HepG2 (cell line): Measurements from ENCODE around the gene SYT15B. TPM values are rescaled to one million over a fixed set of nuclear protein-coding genes. Genes with fewer than 3 reads are reported as not detected.
"Not testable (repeated sequence)": the region's sequence is repeated elsewhere in the genome, so short reads cannot be mapped to it uniquely, and the experiment has no call there.

Experiments used
- ATAC-seq: fragments of 200-7000 bp; cut with Tn5 transposase; 3 replicates; pipeline ENCODE4 v1.9.1; 2020; ENCODE audit warnings: mild to moderate bottlenecking, moderate library complexity
- BruUV-seq: library from RNA; stranded (reverse); fragments of 400-500 nt; replicated peaks from 2 replicates; lab custom pipeline; 2021; lab: Mats Ljungman, UMichigan
- CTCF ChIA-PET: fragments of 300-600 bp; formaldehyde crosslinking; extraction: SDS; loops from one replicate; lab custom pipeline; 2021; ENCODE audit warnings: low total read pairs, inconsistent platforms, low intra/inter-chr PET ratio; lab: Yijun Ruan, JAX
- POLR2A ChIA-PET: fragments of 350-600 bp; sonication (Branson Sonifier 250); formaldehyde crosslinking; loops from one replicate; lab custom pipeline; 2020; ENCODE audit warnings: antibody characterized with exemption, inconsistent platforms; lab: Yijun Ruan, JAX
- DNase-seq: peaks from one replicate; pipeline ENCODE4 v3.0.0-alpha.2; 2015; ENCODE audit warnings: low spot score
- FAIRE-seq: peaks from 3 replicates; lab custom pipeline; 2011; peaks lifted over from hg19 to GRCh38; lab: Jason Lieb, UNC
- H2AFZ ChIP-seq: one replicate; pipeline ENCODE4 v1.6.1; 2011; ENCODE audit warnings: low read length, inconsistent platforms
- H3K27ac ChIP-seq: fragments of 300-600 bp; 3 replicates; pipeline ENCODE4 v1.8.0; 2011; ENCODE audit warnings: mixed run types, mild to moderate bottlenecking, mixed read lengths, low read length, inconsistent platforms; ENCODE audit not compliant: insufficient read depth; ENCODE audit errors: extremely low read length
- H3K27me3 ChIP-seq, 2 experiments: fragments of 200-600 bp in 1 of 2; 2 replicates in 1 of 2; 3 replicates in 1 of 2; pipeline versions ENCODE4 v1.6.0 to v1.8.0; 2011; ENCODE audit warnings: low read length in 2 of 2, mild to moderate bottlenecking in 2 of 2, moderate library complexity in 2 of 2, inconsistent platforms in 1 of 2; ENCODE audit not compliant: insufficient read depth in 2 of 2, control insufficient read depth in 1 of 2
- H3K36me3 ChIP-seq, 2 experiments: fragments of 200-600 bp in 1 of 2; replicated peaks in 1 of 2; 2 replicates in 1 of 2; 3 replicates in 1 of 2; pipeline versions ENCODE4 v1.5.1 to v1.8.0; 2011; ENCODE audit warnings: low read length in 2 of 2, inconsistent platforms in 1 of 2; ENCODE audit not compliant: insufficient read depth in 2 of 2, control insufficient read depth in 1 of 2
- H3K4me1 ChIP-seq: 2 replicates; pipeline ENCODE4 v1.5.1; 2012; ENCODE audit warnings: low read length, inconsistent platforms; ENCODE audit not compliant: insufficient read depth
- H3K4me2 ChIP-seq: 2 replicates; pipeline ENCODE4 v1.6.0; 2011; ENCODE audit warnings: low read depth, low read length, inconsistent platforms
- H3K4me3 ChIP-seq, 3 experiments: fragments of 200-600 bp in 1 of 3; sonication (generic), shearing (Covaris generic) in 1 of 3; replicated peaks in 1 of 3; 2 replicates each; pipeline ENCODE4 v1.5.1; 2011 to 2016; ENCODE audit warnings: low read length in 3 of 3, inconsistent platforms in 2 of 3, low read depth in 2 of 3, mild to moderate bottlenecking in 2 of 3, control low read depth in 1 of 3, mixed read lengths in 1 of 3; ENCODE audit not compliant: insufficient read depth in 1 of 3
- H3K79me2 ChIP-seq: one replicate; pipeline ENCODE4 v1.6.1; 2011; ENCODE audit warnings: low read length, inconsistent platforms; ENCODE audit not compliant: insufficient read depth
- H3K9ac ChIP-seq: 2 replicates; pipeline ENCODE4 v1.6.0; 2011; ENCODE audit warnings: mild to moderate bottlenecking, low read depth, low read length, inconsistent platforms; ENCODE audit not compliant: insufficient read depth
- H3K9me3 ChIP-seq: 2 replicates; pipeline ENCODE4 v1.5.1; 2012; ENCODE audit warnings: mild to moderate bottlenecking, low read length
- H4K20me1 ChIP-seq: 2 replicates; pipeline ENCODE4 v1.6.0; 2011; ENCODE audit warnings: inconsistent platforms, mild to moderate bottlenecking, low read length, moderate library complexity; ENCODE audit not compliant: insufficient read depth
- KDM2A ChIP-seq: sonication (generic); formaldehyde crosslinking; IDR thresholded peaks from 2 replicates; pipeline ENCODE4 v1.4.0; 2020; ENCODE audit warnings: low read depth, missing genetic modification reagents, borderline replicate concordance
- WGBS: methylation state at CpG from one replicate; pipeline ENCODE4 v1.1.6; 2017; ENCODE audit warnings: low lambda C conversion rate; 5-methylcytosine and 5-hydroxymethylcytosine counted together
- in situ Hi-C: cut with HindIII; loops from 2 replicates; pipeline ENCODE4 v1.10.0; 2017; ENCODE audit warnings: low pct_unique_long_range_greater_than_20kb; ENCODE audit not compliant: extremely low pct_ligation_motif_present
- intact Hi-C: fragments of 100-400 bp; cut with micrococcal nuclease; formaldehyde crosslinking; loops from one replicate; pipeline ENCODE4 v1.10.0; 2022; ENCODE audit not compliant: unreplicated experiment
- polyA plus RNA-seq, 8 experiments: library from polyadenylated mRNA; depleted of rRNA in 3 of 8; stranded (reverse) in 7 of 8; unstranded in 1 of 8; fragments of >200 nt; fragmentation: Illumina TruSeq in 4 of 8; extraction: Trizol in 4 of 8; gene quantifications; 2 replicates each; pipeline versions ENCODE4 v1.2.1 to v1.2.3, GENCODE V29; 2011 to 2016; ENCODE audit warnings: low read depth in 4 of 8, missing spikeins in 1 of 8, mixed read lengths in 1 of 8; ENCODE audit not compliant: insufficient read depth in 1 of 8
- total RNA-seq, 5 experiments: library from RNA; depleted of rRNA; stranded (reverse); fragments of >200 nt; fragmentation: Illumina TruSeq; extraction: Trizol; gene quantifications; 2 replicates each; pipeline ENCODE4 v1.2.3, GENCODE V29; 2016; ENCODE audit warnings: low read depth in 1 of 5

SYT15B gene
- total and polyA plus RNA-seq, 2 of the 13 experiments (the other 11 are each of a cell fraction or from before 2014, with no cell fraction given), result not detected

- WGBS, result no CpG with 5 or more reads among the region's 80 CpGs
- H3K4me1 ChIP-seq, intact Hi-C loops, in situ Hi-C loops, H3K9ac ChIP-seq, H3K27ac ChIP-seq, FAIRE-seq, CTCF ChIA-PET, BruUV-seq, DNase-seq, H3K4me2 ChIP-seq, H3K79me2 ChIP-seq, H2AFZ ChIP-seq, H4K20me1 ChIP-seq, H3K4me3 ChIP-seq, H3K9me3 ChIP-seq, H3K36me3 ChIP-seq, H3K27me3 ChIP-seq, POLR2A ChIA-PET: not testable (repeated sequence)
- ATAC-seq, result peak; percentile 63
- peak; percentile 30; the same call in 1 of the 2 replicates for TF ChIP-seq KDM2A
Observed at GRCh38 chr10:47762674-47763553, 478 bp downstream of the SYT15B start.

GRCh38 chr10:47758855-47759254 is 4.5 kb downstream of the SYT15B start:
- ATAC-seq, H3K27ac ChIP-seq, H4K20me1 ChIP-seq, CTCF ChIA-PET, H3K4me2 ChIP-seq, H2AFZ ChIP-seq, H3K4me1 ChIP-seq, intact Hi-C loops, DNase-seq, BruUV-seq, H3K36me3 ChIP-seq, H3K79me2 ChIP-seq, H3K9ac ChIP-seq, FAIRE-seq, H3K4me3 ChIP-seq, in situ Hi-C loops, H3K27me3 ChIP-seq, POLR2A ChIA-PET, H3K9me3 ChIP-seq: not testable (repeated sequence)
- WGBS, result no CpG with 5 or more reads among the region's 11 CpGs

GRCh38 chr10:47756169-47756568 is 7.2 kb downstream of the SYT15B start:
- H3K9me3 ChIP-seq, BruUV-seq, FAIRE-seq: not testable (repeated sequence)

GRCh38 chr10:47753871-47754270 is 9.5 kb downstream of the SYT15B start:
- BruUV-seq, H3K9ac ChIP-seq, H3K27ac ChIP-seq, H3K4me3 ChIP-seq, H3K27me3 ChIP-seq, H3K36me3 ChIP-seq, in situ Hi-C loops, H3K4me2 ChIP-seq, POLR2A ChIA-PET, H2AFZ ChIP-seq, H3K79me2 ChIP-seq, intact Hi-C loops, FAIRE-seq, ATAC-seq, H3K4me1 ChIP-seq, H4K20me1 ChIP-seq, H3K9me3 ChIP-seq, CTCF ChIA-PET, DNase-seq: not testable (repeated sequence)
- no CpG with 5 or more reads among the region's 24 CpGs for WGBS

More at GRCh38 chr10:47756169-47756568, 7.2 kb downstream of the SYT15B start:
- H3K27me3 ChIP-seq, H4K20me1 ChIP-seq, ATAC-seq, DNase-seq, in situ Hi-C loops, H3K9ac ChIP-seq, H2AFZ ChIP-seq, H3K4me3 ChIP-seq, H3K27ac ChIP-seq, CTCF ChIA-PET, H3K79me2 ChIP-seq, intact Hi-C loops, H3K4me2 ChIP-seq, POLR2A ChIA-PET, H3K36me3 ChIP-seq, H3K4me1 ChIP-seq: not testable (repeated sequence)
- WGBS, result no CpG with 5 or more reads among the region's 13 CpGs
